ENCODE measurements around the gene TESK2. TPM values are rescaled to one million over a fixed set of nuclear protein-coding genes. Genes with fewer than 3 reads are reported as not detected.

The TESK2 gene
- total RNA-seq, 1 donor, result 2.2 TPM

- TF ChIP-seq CTCF (IDR thresholded peaks at IDR 0.05; ENCODE audit: insufficient read depth, low read depth, low read length), result no peak
- no peak overlapping the region for H3K4me3 ChIP-seq (ENCODE audit: low read depth, low read length)
- DNase-seq (ENCODE audit: low read depth), result peak; percentile 85
Measured at GRCh38 chr1:45444609-45445131, 46.3 kb downstream of the TESK2 start.

GRCh38 chr1:45443580-45444446 lies 47.1 kb downstream of the TESK2 start:
- no peak for DNase-seq (ENCODE audit: low read depth)
- no peak overlapping the region for H3K4me3 ChIP-seq (ENCODE audit: low read depth, low read length)
- TF ChIP-seq CTCF (IDR thresholded peaks at IDR 0.05; ENCODE audit: insufficient read depth, low read depth, low read length), result no peak

- DNase-seq (ENCODE audit: low read depth), result peak; percentile 74
- no peak overlapping the region for H3K4me3 ChIP-seq (ENCODE audit: low read depth, low read length)
- no peak for TF ChIP-seq CTCF (IDR thresholded peaks at IDR 0.05; ENCODE audit: insufficient read depth, low read depth, low read length)
Measured at GRCh38 chr1:45442272-45442671, 48.7 kb downstream of the TESK2 start.

- no peak for TF ChIP-seq CTCF (IDR thresholded peaks at IDR 0.05; ENCODE audit: insufficient read depth, low read depth, low read length)
- no peak overlapping the region for H3K4me3 ChIP-seq (ENCODE audit: low read depth, low read length)
- DNase-seq (ENCODE audit: low read depth), result no peak
Measured at GRCh38 chr1:45437323-45437722, 53.6 kb downstream of the TESK2 start.

GRCh38 chr1:45430490-45430889 lies 60.5 kb downstream of the TESK2 start:
- TF ChIP-seq CTCF (IDR thresholded peaks at IDR 0.05; ENCODE audit: insufficient read depth, low read depth, low read length), result no peak

GRCh38 chr1:45429561-45430159 lies 61.3 kb downstream of the TESK2 start:
- no peak for DNase-seq (ENCODE audit: low read depth)
- no peak for TF ChIP-seq CTCF (IDR thresholded peaks at IDR 0.05; ENCODE audit: insufficient read depth, low read depth, low read length)

More at GRCh38 chr1:45430490-45430889, 60.5 kb downstream of the TESK2 start:
- DNase-seq (ENCODE audit: low read depth), result no peak
- no peak overlapping the region for H3K4me3 ChIP-seq (ENCODE audit: low read depth, low read length)

More at GRCh38 chr1:45429561-45430159, 61.3 kb downstream of the TESK2 start:
- H3K4me3 ChIP-seq (ENCODE audit: low read depth, low read length), result no peak overlapping the region
